ENCODE measurements around the gene ABCC6.
"Not testable (repeated sequence)": the region's sequence is repeated elsewhere in the genome, so short reads cannot be mapped to it uniquely, and the experiment has no call there.

Gene ABCC6

DNA sequence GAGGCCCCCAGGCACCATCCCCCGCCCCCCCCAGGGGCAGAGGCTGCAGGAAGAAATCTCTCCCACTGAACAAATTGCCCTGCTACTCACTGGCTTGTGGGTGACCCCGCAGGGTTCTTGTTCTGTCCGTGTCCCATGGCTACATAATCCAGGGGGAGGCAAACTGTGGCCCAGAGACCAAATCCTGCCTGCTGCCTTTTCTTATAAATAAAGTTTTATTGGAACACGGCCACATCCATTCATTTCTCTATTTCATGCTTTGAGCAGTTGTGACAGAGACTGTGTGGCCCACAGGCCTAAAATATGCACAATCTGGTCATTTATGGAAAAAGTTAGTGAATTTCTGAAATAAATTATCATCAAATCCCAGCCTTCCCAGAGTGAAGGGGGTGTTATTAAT is 38.2 kb downstream of the ABCC6 start:
- no peak for TF ChIP-seq MYC (IDR thresholded peaks at IDR 0.05; ENCODE audit: low read depth, low read length)
- TF ChIP-seq CTCF (IDR thresholded peaks at IDR 0.05; ENCODE audit: low read depth, low read length), result no peak
- TF ChIP-seq POLR2A (IDR thresholded peaks at IDR 0.05; ENCODE audit: extremely low read depth, insufficient read length), result no peak
- TF ChIP-seq, protein P1, sequence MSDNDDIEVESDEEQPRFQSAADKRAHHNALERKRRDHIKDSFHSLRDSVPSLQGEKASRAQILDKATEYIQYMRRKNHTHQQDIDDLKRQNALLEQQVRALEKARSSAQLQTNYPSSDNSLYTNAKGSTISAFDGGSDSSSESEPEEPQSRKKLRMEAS (IDR thresholded peaks at IDR 0.05; ENCODE audit: low read depth, low read length), result no peak
- no peak for DNase-seq (ENCODE audit: low read depth)
- H3K4me3 ChIP-seq (ENCODE audit: low read depth, low read length), result no peak overlapping the region

- no peak for TF ChIP-seq MYC (IDR thresholded peaks at IDR 0.05; ENCODE audit: low read depth, low read length)
- TF ChIP-seq CTCF (IDR thresholded peaks at IDR 0.05; ENCODE audit: low read depth, low read length), result no peak
- TF ChIP-seq POLR2A (IDR thresholded peaks at IDR 0.05; ENCODE audit: extremely low read depth, insufficient read length), result no peak
- TF ChIP-seq, protein P1 (IDR thresholded peaks at IDR 0.05; ENCODE audit: low read depth, low read length), result no peak
- DNase-seq (ENCODE audit: low read depth), result no peak
- H3K4me3 ChIP-seq (ENCODE audit: low read depth, low read length), result no peak overlapping the region
Observed at GRCh38 chr16:16184594-16184993, 38.7 kb downstream of the ABCC6 start.

- H3K4me3 ChIP-seq (ENCODE audit: low read depth, low read length), result no peak overlapping the region
- TF ChIP-seq MYC (IDR thresholded peaks at IDR 0.05; ENCODE audit: low read depth, low read length) (no peak), CTCF (IDR thresholded peaks at IDR 0.05; ENCODE audit: low read depth, low read length) (peak; percentile 51)
- DNase-seq (ENCODE audit: low read depth), result peak; percentile 38
Observed at GRCh38 chr16:16183562-16183961, 39.7 kb downstream of the ABCC6 start.

- TF ChIP-seq POLR2A (IDR thresholded peaks at IDR 0.05; ENCODE audit: extremely low read depth, insufficient read length), result no peak
- no peak for TF ChIP-seq CTCF (IDR thresholded peaks at IDR 0.05; ENCODE audit: low read depth, low read length)
- TF ChIP-seq MYC (IDR thresholded peaks at IDR 0.05; ENCODE audit: low read depth, low read length), result no peak
- TF ChIP-seq, protein P1 (IDR thresholded peaks at IDR 0.05; ENCODE audit: low read depth, low read length), result no peak
- no peak for DNase-seq (ENCODE audit: low read depth)
- no peak overlapping the region for H3K4me3 ChIP-seq (ENCODE audit: low read depth, low read length)
Observed at GRCh38 chr16:16182918-16183317, 40.4 kb downstream of the ABCC6 start.

DNA sequence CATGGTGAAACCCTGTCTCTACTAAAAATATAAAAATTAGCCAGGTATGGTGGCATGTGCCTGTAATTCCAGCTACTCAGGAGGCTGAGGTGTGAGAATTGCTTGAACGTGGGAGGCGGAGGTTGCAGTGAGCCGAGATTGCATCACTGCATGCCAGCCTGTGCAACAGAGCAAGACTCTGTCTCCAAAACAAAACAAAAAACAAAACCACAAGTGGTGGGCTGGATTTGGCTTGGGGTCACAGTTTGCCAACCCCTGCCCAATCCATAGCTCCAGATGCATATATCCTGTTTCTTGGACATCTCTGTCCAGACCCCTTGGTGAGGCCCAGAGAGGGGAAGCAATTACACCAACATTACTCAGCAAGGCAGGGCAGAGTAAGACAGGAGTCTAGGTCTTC is 41.5 kb downstream of the ABCC6 start:
- H3K4me3 ChIP-seq (ENCODE audit: low read depth, low read length); DNase-seq (ENCODE audit: low read depth): not testable (repeated sequence)

- no peak overlapping the region for H3K4me3 ChIP-seq (ENCODE audit: low read depth, low read length)
- no peak for DNase-seq (ENCODE audit: low read depth)
- TF ChIP-seq, protein P1 (IDR thresholded peaks at IDR 0.05; ENCODE audit: low read depth, low read length), result no peak
- TF ChIP-seq POLR2A (IDR thresholded peaks at IDR 0.05; ENCODE audit: extremely low read depth, insufficient read length), result no peak
- TF ChIP-seq MYC (IDR thresholded peaks at IDR 0.05; ENCODE audit: low read depth, low read length), result no peak
- no peak for TF ChIP-seq CTCF (IDR thresholded peaks at IDR 0.05; ENCODE audit: low read depth, low read length)
Observed at GRCh38 chr16:16178455-16179162, 44.7 kb downstream of the ABCC6 start.

Measured in NB4 (cell line).